GM19328 (cell line): ENCODE results near the gene CDH23.
A peak's percentile ranks its signal among the peaks of the same experiment; 100 is the strongest.

Experiments
- ATAC-seq: cut with Tn5 transposase; IDR thresholded peaks from one replicate; pipeline ENCODE4 v1.9.1; 2021; ENCODE audit warnings: mild to moderate bottlenecking, moderate library complexity; ENCODE audit not compliant: unreplicated experiment

CDH23 gene

GRCh38 chr10:71778071-71778825, 381.5 kb downstream of the CDH23 start:
- no peak for ATAC-seq

GRCh38 chr10:71779641-71780040, 382.9 kb downstream of the CDH23 start:
- no peak for ATAC-seq

DNA sequence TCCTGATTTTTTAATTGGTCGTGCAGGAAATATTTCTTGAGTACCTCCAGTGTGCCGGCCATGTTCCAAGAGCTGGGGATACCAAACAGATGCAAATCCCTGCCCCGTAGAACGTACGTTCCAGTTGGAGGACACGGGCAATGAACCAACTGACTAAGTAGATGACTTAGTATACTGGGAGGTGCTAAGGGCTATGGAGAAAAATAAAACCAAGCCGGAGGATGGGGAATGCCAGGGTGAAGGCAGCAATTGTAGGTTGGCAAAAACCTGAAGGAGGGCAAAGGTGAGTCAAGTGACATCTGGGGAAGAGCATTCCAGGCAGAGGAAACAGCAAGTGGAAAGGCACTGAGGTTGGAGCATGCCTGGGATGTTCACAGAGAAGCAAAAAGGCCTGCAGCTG, 383.4 kb downstream of the CDH23 start:
- no peak for ATAC-seq

GRCh38 chr10:71780719-71781118, 384.0 kb downstream of the CDH23 start:
- ATAC-seq, result no peak

DNA sequence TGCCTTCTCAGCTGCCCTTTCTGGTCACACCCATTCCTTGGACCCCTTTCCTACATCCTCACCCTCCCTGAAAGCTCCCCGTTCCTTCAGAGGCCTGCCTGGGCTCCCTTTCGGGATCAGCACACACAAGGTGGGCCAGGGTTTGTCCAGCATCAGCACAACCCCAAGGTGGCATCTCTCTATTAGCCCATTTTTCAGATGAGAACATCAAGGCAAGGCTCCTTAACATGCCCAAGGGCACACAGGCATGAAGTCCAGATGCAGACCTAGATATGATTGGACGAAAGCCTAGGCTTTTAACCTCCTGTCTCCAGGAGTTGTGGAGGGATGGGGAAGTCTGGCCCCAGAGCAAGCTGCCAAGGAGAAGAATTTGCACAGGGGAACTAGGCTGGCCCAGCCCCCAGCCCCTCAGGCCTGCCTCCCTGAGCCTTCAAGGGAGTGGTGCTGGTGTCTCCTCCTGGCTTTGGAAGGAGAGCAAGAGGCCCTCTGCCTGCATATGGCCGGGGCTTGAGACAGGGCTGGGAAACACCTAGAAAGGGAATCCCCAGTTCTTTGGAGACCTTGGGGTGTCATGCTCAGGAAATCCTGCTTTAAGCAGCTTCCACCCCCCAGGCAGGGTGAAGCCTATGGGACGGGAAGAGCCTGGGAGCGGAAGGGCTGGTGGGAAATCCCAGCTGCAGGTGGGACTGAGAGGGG, 385.6 kb downstream of the CDH23 start:
- no peak for ATAC-seq

DNA sequence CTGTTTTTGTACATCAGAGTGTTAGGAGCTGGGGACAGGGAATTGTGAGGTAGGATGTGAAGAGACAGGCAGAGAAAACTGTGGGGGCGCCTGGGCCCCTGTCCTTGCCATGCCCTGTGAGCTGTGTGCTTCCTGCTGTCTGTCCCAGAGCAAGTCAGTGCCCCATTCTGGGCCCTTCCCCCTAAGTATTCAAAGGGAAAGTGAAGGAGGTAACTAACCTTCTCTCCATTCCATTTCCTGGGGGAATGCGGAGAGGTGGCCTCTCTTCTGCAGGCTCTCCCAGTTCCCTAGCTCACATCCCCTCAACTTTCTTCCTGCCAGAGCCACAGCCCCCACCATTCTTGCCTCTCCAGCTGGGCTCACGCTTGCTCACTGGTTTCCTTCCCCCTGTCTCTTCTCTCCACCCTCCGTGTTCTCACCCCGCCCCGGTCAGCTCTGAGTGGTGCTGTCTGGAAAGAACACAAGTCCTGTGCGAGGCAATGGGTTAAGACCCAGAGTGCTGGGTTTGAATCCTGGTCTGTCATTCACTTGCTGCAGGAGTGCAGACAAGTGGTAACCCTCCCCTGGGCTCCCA, 386.3 kb downstream of the CDH23 start:
- no peak for ATAC-seq

GRCh38 chr10:71783917-71784678, 387.4 kb downstream of the CDH23 start:
- ATAC-seq, result no peak

GRCh38 chr10:71784679-71785272, 388.1 kb downstream of the CDH23 start:
- no peak for ATAC-seq

DNA sequence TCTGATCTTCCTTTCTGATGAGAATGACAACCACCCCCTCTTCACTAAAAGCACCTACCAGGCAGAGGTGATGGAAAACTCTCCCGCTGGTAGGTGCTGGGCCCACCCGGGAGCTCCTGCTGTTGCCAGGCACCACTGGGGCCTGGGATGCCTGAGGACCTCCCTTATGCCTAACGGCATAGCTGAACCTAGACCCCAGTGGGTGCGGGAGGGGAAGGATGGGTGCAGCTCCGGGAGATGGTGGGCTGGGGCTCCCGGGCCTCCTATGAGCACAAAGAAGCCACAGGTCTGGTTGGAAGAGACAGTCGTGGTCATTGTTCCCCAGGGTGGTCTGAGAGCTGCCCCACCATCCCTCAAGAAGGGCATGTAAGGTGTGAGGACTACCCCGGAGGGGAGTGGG, 392.2 kb downstream of the CDH23 start:
- no peak for ATAC-seq

DNA sequence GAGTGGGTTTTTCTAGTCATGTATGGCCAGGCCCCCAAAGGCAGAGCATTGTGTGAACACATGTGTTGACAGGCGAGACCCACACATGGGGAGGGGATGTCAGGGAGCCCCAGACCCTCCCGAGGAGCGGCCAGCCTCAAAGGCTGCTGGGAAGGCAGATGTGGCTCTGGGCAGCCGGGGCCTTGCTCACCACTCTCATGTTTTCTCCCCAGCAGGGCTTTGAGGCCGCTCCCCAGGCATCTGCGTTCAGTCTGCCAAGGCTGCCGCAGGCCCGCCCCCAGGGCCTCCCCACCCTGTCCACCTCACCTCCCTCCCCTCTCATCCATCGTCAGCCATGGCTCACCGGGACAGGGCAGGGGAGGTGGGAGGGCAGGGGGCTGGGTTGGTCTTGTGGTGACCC, 393.2 kb downstream of the CDH23 start:
- ATAC-seq, result no peak

DNA sequence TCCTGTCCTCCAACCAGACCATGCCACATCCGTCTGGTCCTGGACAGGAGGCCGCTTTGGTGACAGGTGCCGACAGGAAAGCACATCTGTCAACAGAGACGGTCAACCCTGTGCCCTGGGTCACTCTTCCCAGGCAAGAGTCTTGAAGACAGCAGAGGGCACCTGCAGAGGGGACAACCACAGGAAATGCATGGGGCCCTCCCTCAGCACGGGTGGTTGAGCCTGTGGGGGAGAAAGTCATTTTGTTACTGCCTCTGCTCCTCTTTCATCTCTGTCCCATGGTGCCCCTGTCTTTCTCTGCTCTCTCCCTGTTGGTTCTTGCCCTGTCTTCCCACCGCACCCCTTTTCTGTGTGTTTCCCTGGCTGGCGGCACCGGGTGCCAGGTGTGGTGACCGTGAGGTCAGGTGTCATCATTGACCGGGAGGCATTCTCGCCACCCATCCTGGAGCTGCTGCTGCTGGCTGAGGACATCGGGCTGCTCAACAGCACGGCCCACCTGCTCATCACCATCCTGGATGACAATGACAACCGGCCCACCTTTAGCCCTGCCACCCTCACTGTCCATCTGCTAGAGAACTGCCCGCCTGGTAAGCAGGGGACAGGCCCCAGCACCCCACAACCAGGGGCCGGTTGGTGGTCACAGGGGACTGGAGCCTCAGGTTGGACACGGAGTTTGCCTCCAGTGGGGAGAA, 394.2 kb downstream of the CDH23 start:
- no peak for ATAC-seq

GRCh38 chr10:71795248-71795647, 398.5 kb downstream of the CDH23 start:
- no peak for ATAC-seq

- ATAC-seq, result no peak
Observed at GRCh38 chr10:71796749-71797405, 400.2 kb downstream of the CDH23 start.

GRCh38 chr10:71797533-71798307, 401.0 kb downstream of the CDH23 start:
- ATAC-seq, result no peak

DNA sequence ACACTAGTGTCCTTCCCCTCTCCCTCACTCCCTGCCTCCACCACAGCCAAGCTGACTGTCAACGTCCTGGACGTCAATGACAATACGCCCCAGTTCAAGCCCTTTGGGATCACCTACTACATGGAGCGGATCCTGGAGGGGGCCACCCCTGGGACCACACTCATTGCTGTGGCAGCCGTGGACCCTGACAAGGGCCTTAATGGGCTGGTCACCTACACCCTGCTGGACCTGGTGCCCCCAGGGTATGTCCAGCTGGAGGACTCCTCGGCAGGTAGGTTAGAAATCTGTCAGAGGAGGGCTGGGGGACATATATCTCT, 401.5 kb downstream of the CDH23 start:
- no peak for ATAC-seq

DNA sequence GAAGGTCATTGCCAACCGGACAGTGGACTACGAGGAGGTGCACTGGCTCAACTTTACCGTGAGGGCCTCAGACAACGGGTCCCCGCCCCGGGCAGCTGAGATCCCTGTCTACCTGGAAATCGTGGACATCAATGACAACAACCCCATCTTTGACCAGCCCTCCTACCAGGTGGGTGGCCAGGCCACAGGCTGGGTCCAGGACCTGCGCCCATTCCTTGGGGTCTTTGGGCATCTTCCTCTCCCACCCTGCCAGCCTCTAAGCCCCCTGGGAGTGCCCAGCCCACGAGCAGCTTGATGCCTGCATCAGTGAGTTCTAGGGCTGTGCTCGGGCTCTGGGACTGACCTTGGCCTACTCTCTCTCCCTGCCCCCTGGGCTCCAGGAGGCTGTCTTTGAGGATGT, 402.4 kb downstream of the CDH23 start:
- ATAC-seq, result no peak

- no peak for ATAC-seq
Observed at GRCh38 chr10:71799608-71800453, 403.1 kb downstream of the CDH23 start.

GRCh38 chr10:71801361-71801760, 404.6 kb downstream of the CDH23 start:
- peak; percentile 72 for ATAC-seq
